HepG2 (cell line): ENCODE measurements around the gene UBE2S. TPM values are rescaled to one million over a fixed set of nuclear protein-coding genes. Genes with fewer than 3 reads are reported as not detected.

Experiments
- ATF7-NPFF ChIP-seq: sonication (generic); formaldehyde crosslinking; IDR thresholded peaks from 2 replicates; pipeline ENCODE4 v1.8.1; 2023; ENCODE audit warnings: mild to moderate bottlenecking, low read depth, missing genetic modification reagents, moderate library complexity
- CBX1 ChIP-seq: IDR thresholded peaks from one replicate; pipeline ENCODE4 v1.6.1; 2016; ENCODE audit warnings: antibody characterized with exemption, low read depth
- CEBPB ChIP-seq: IDR thresholded peaks from 2 replicates; pipeline ENCODE4 v1.6.1; 2011; ENCODE audit warnings: low read depth, low read length, improper control_type of control experiment, borderline replicate concordance
- CENPT ChIP-seq: sonication (generic); formaldehyde crosslinking; IDR thresholded peaks from 2 replicates; pipeline ENCODE4 v1.8.0; 2022; ENCODE audit warnings: low read depth, mild to moderate bottlenecking, moderate library complexity, missing genetic modification reagents
- FOXA3 ChIP-seq: IDR thresholded peaks from 2 replicates; pipeline ENCODE4 v1.6.1; 2016; ENCODE audit warnings: missing genetic modification reagents, missing compliant biosample characterization
- HOXA5 ChIP-seq: sonication (generic); formaldehyde crosslinking; IDR thresholded peaks from 2 replicates; pipeline ENCODE4 v1.4.0; 2020; ENCODE audit warnings: missing genetic modification reagents
- IKZF4 ChIP-seq: sonication (generic); formaldehyde crosslinking; IDR thresholded peaks from 2 replicates; pipeline ENCODE4 v1.5.1; 2020; ENCODE audit warnings: borderline replicate concordance, mild to moderate bottlenecking, low read depth, missing genetic modification reagents; ENCODE audit errors: not compliant biosample characterization
- ISL2 ChIP-seq: sonication (generic); formaldehyde crosslinking; IDR thresholded peaks from 2 replicates; pipeline ENCODE4 v1.5.0; 2020; ENCODE audit warnings: missing genetic modification reagents
- KDM2A ChIP-seq: sonication (generic); formaldehyde crosslinking; IDR thresholded peaks from 2 replicates; pipeline ENCODE4 v1.4.0; 2020; ENCODE audit warnings: low read depth, missing genetic modification reagents, borderline replicate concordance
- KMT2A ChIP-seq: sonication (generic); formaldehyde crosslinking; IDR thresholded peaks from 2 replicates; pipeline ENCODE4 v1.4.0; 2020; ENCODE audit warnings: missing genetic modification reagents
- MLLT10 ChIP-seq: sonication (generic); formaldehyde crosslinking; IDR thresholded peaks from 2 replicates; pipeline ENCODE4 v1.4.0; 2020; ENCODE audit warnings: missing genetic modification reagents
- NCOA2 ChIP-seq: sonication (generic); formaldehyde crosslinking; IDR thresholded peaks from 2 replicates; pipeline ENCODE4 v1.8.0; 2022; ENCODE audit warnings: inconsistent platforms
- PAWR ChIP-seq: sonication (generic); formaldehyde crosslinking; IDR thresholded peaks from 2 replicates; pipeline ENCODE4 v1.4.0; 2020; ENCODE audit warnings: missing genetic modification reagents, mild to moderate bottlenecking, borderline replicate concordance
- PHF20 ChIP-seq: sonication (generic); formaldehyde crosslinking; IDR thresholded peaks from 2 replicates; pipeline ENCODE4 v1.5.0; 2020; ENCODE audit warnings: mild to moderate bottlenecking, missing genetic modification reagents
- RBM22 ChIP-seq: fragments of 200-400 bp; formaldehyde crosslinking; optimal IDR thresholded peaks from 2 replicates; pipeline ENCODE3; 2017; ENCODE audit warnings: mild to moderate bottlenecking, low read length, moderate library complexity
- RCOR2 ChIP-seq: IDR thresholded peaks from 2 replicates; pipeline ENCODE4 v1.6.1; 2016; ENCODE audit warnings: missing biosample characterization, missing genetic modification reagents
- RFX1 ChIP-seq: fragments of 450-650 bp; IDR thresholded peaks from 2 replicates; pipeline ENCODE4 v1.6.1; 2017
- SIX1 ChIP-seq: sonication (generic); formaldehyde crosslinking; IDR thresholded peaks from 2 replicates; pipeline ENCODE4 v1.4.0; 2020; ENCODE audit warnings: missing genetic modification reagents, borderline replicate concordance
- SNAPC2 ChIP-seq: sonication (generic); formaldehyde crosslinking; IDR thresholded peaks from 2 replicates; pipeline ENCODE4 v1.8.1; 2022; ENCODE audit warnings: mild to moderate bottlenecking, missing genetic modification reagents
- TCF7 ChIP-seq: sonication (generic); IDR thresholded peaks from 2 replicates; pipeline ENCODE4 v1.6.1; 2016; ENCODE audit warnings: antibody characterized with exemption, low read depth
- ZNF343 ChIP-seq: sonication (generic); formaldehyde crosslinking; IDR thresholded peaks from 2 replicates; pipeline ENCODE4 v1.4.0; 2020; ENCODE audit warnings: mild to moderate bottlenecking, missing genetic modification reagents
- ZNF350 ChIP-seq: sonication (generic); formaldehyde crosslinking; IDR thresholded peaks from 2 replicates; pipeline ENCODE4 v1.4.0; 2020; ENCODE audit warnings: mild to moderate bottlenecking, low read depth, missing genetic modification reagents, borderline replicate concordance
- ZSCAN31 ChIP-seq: sonication (generic); formaldehyde crosslinking; IDR thresholded peaks from 2 replicates; pipeline ENCODE4 v1.5.0; 2020; ENCODE audit warnings: low read depth, mild to moderate bottlenecking, missing genetic modification reagents
- ZSCAN9 ChIP-seq: IDR thresholded peaks from 2 replicates; pipeline ENCODE4 v1.6.1; 2016; ENCODE audit warnings: borderline replicate concordance
- polyA plus RNA-seq, 8 experiments: library from polyadenylated mRNA; depleted of rRNA in 3 of 8; stranded (reverse) in 7 of 8; unstranded in 1 of 8; fragments of >200 nt; fragmentation: Illumina TruSeq in 4 of 8; extraction: Trizol in 4 of 8; gene quantifications; 2 replicates each; pipeline versions ENCODE4 v1.2.1 to v1.2.3, GENCODE V29; 2011 to 2016; ENCODE audit warnings: low read depth in 4 of 8, missing spikeins in 1 of 8, mixed read lengths in 1 of 8; ENCODE audit not compliant: insufficient read depth in 1 of 8
- total RNA-seq, 5 experiments: library from RNA; depleted of rRNA; stranded (reverse); fragments of >200 nt; fragmentation: Illumina TruSeq; extraction: Trizol; gene quantifications; 2 replicates each; pipeline ENCODE4 v1.2.3, GENCODE V29; 2016; ENCODE audit warnings: low read depth in 1 of 5
- TF ChIP-seq, protein P1 (sequence below): sonication (generic); formaldehyde crosslinking; IDR thresholded peaks from 2 replicates; pipeline ENCODE4 v1.4.0; 2020; ENCODE audit warnings: missing genetic modification reagents, borderline replicate concordance
- TF ChIP-seq, protein P2 (sequence below): IDR thresholded peaks from 2 replicates; pipeline ENCODE4 v1.6.1; 2016; ENCODE audit warnings: low read depth
- TF ChIP-seq, protein P3 (sequence below): sonication (generic); formaldehyde crosslinking; IDR thresholded peaks from 2 replicates; pipeline ENCODE4 v1.5.0; 2020; ENCODE audit warnings: mild to moderate bottlenecking, missing genetic modification reagents

Gene UBE2S
- total and polyA plus RNA-seq, 2 of the 13 experiments (the other 11 are each of a cell fraction or from before 2014, with no cell fraction given) = 32.2 to 39.3 TPM

GRCh38 chr19:55385724-55386492 lies 21.7 kb downstream of the UBE2S start, which contains the start of gene RPL28 (continued):
- TF ChIP-seq KMT2A (CRISPR knock-in tag) (peak; percentile 93), MLLT10 (CRISPR knock-in tag) (no peak), CENPT (peak; percentile 90), NCOA2 (CRISPR knock-in tag) (peak; percentile 64), RFX1 (no peak), ATF7-NPFF (CRISPR knock-in tag) (peak; percentile 82; the same call in 1 of the 2 replicates), RCOR2 (no peak), RBM22 (no peak), KDM2A (CRISPR knock-in tag) (peak; percentile 94), HOXA5 (CRISPR knock-in tag) (peak; percentile 4), PHF20 (peak; percentile 74), SNAPC2 (CRISPR knock-in tag) (no peak), ZSCAN9 (0 out of 2 replicates have a peak, but pooled peaks have one; percentile 46), TCF7 (no peak), CEBPB (no peak), ZNF343 (peak; percentile 77; the same call in 1 of the 2 replicates), FOXA3 (CRISPR knock-in tag) (no peak; the same call in 1 of the 2 replicates), CBX1 (peak; percentile 87), ZNF350 (CRISPR knock-in tag) (peak; percentile 92), ZSCAN31 (peak; percentile 88; the same call in 1 of the 2 replicates), ISL2 (CRISPR knock-in tag) (no peak; the same call in 1 of the 2 replicates), PAWR (CRISPR knock-in tag) (no peak), IKZF4 (CRISPR knock-in tag) (peak; percentile 93), SIX1 (CRISPR knock-in tag) (no peak)
- TF ChIP-seq, protein P1, sequence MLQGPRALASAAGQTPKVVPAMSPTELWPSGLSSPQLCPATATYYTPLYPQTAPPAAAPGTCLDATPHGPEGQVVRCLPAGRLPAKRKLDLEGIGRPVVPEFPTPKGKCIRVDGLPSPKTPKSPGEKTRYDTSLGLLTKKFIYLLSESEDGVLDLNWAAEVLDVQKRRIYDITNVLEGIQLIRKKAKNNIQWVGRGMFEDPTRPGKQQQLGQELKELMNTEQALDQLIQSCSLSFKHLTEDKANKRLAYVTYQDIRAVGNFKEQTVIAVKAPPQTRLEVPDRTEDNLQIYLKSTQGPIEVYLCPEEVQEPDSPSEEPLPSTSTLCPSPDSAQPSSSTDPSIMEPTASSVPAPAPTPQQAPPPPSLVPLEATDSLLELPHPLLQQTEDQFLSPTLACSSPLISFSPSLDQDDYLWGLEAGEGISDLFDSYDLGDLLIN (CRISPR knock-in tag) = no peak
- TF ChIP-seq, protein P2, sequence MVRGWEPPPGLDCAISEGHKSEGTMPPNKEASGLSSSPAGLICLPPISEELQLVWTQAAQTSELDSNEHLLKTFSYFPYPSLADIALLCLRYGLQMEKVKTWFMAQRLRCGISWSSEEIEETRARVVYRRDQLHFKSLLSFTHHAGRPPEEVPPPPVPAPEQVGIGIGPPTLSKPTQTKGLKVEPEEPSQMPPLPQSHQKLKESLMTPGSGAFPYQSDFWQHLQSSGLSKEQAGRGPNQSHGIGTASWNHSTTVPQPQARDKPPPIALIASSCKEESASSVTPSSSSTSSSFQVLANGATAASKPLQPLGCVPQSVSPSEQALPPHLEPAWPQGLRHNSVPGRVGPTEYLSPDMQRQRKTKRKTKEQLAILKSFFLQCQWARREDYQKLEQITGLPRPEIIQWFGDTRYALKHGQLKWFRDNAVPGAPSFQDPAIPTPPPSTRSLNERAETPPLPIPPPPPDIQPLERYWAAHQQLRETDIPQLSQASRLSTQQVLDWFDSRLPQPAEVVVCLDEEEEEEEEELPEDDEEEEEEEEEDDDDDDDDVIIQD (CRISPR knock-in tag) = no peak
- TF ChIP-seq, protein P3, sequence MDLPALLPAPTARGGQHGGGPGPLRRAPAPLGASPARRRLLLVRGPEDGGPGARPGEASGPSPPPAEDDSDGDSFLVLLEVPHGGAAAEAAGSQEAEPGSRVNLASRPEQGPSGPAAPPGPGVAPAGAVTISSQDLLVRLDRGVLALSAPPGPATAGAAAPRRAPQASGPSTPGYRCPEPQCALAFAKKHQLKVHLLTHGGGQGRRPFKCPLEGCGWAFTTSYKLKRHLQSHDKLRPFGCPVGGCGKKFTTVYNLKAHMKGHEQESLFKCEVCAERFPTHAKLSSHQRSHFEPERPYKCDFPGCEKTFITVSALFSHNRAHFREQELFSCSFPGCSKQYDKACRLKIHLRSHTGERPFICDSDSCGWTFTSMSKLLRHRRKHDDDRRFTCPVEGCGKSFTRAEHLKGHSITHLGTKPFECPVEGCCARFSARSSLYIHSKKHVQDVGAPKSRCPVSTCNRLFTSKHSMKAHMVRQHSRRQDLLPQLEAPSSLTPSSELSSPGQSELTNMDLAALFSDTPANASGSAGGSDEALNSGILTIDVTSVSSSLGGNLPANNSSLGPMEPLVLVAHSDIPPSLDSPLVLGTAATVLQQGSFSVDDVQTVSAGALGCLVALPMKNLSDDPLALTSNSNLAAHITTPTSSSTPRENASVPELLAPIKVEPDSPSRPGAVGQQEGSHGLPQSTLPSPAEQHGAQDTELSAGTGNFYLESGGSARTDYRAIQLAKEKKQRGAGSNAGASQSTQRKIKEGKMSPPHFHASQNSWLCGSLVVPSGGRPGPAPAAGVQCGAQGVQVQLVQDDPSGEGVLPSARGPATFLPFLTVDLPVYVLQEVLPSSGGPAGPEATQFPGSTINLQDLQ (CRISPR knock-in tag) = no peak; the same call in 1 of the 2 replicates
